KBM-7 (cell line): ENCODE data around the gene GLTP.
"Not testable (repeated sequence)": the region's sequence is repeated elsewhere in the genome, so short reads cannot be mapped to it uniquely, and the experiment has no call there.

Source experiments
- DNase-seq: peaks from one replicate; pipeline ENCODE4 v3.0.0-alpha.2; 2015
- in situ Hi-C: fragments of 300-500 bp; cut with MboI; formaldehyde crosslinking; loops from 2 replicates; pipeline ENCODE4 v1.14.3; 2020; ENCODE audit warnings: low sequenced_read_pairs, low pct_unique_long_range_greater_than_20kb, mixed read lengths

Gene GLTP

GRCh38 chr12:109880043-109880931 is at the start of gene GLTP:
TSS of gene GLTP (minus strand) at chr12:109880541. CDS start at chr12:109880374, 167 bp downstream.
- DNase-seq = peak; percentile 82
- in situ Hi-C loops = no loop called here

DNA sequence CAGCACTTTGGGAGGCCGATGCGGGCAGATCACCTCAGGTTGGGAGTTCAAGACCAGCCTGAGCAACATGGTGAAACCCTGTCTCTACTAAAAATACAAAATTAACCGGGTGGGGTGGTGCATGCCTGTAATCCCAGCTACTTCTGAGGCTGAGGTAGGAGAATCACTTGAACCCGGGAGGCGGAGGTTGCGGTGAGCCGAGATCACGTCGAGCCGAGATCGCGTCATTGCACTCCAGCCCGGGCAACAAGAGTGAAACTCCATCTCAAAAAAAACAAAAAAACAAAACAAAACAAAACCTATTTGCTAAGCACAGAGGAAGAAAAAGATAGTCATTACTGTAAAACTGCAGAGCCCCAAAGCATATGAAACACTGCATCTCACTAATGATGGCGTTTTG is 49.0 kb upstream of the GLTP start:
- DNase-seq, in situ Hi-C loops: not testable (repeated sequence)

DNA sequence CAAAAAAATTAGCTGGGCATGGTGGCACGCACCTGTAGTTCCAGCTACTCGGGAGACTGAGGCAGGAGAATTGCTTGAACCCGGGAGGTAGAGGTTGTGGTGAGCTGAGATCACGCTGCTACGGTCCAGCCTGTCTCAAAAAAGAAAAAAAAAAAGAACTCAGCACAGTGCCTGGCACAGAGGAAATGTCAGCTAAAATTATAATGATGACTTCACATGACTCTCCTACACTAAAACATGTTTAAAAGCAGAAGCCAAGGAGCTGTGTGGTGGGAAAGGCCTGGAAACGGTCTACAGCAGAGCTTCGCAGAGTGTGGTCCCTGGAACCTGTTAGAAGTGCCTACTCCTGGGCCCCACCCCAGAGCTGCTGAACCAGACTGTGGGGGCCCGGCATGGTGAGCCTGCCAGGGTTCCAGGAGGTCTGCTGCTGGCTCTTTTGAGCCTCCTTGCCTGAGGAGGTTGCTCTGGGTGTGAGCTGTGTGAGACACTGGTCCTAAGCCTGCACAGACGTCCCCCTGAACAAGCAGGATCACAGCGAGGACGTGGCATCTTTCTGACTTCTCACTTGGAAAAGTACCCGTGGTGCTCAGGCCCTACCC is 47.8 kb upstream of the GLTP start:
- DNase-seq = no peak
- in situ Hi-C loops = no loop called here

GRCh38 chr12:109927622-109928021 is 47.3 kb upstream of the GLTP start:
- peak; percentile 38 for DNase-seq
- in situ Hi-C loops = no loop called here

GRCh38 chr12:109926488-109927210 is 46.3 kb upstream of the GLTP start:
- in situ Hi-C loops = no loop called here
- no peak for DNase-seq

GRCh38 chr12:109926016-109926415 is 45.7 kb upstream of the GLTP start:
- in situ Hi-C loops = no loop called here
- DNase-seq = no peak

GRCh38 chr12:109925185-109925840 is 45.0 kb upstream of the GLTP start:
- in situ Hi-C loops = no loop called here
- no peak for DNase-seq

- DNase-seq = no peak
- in situ Hi-C loops = no loop called here
Measured at GRCh38 chr12:109923481-109924245, 43.3 kb upstream of the GLTP start.

GRCh38 chr12:109923038-109923437 is 42.7 kb upstream of the GLTP start:
- in situ Hi-C loops = no loop called here
- no peak for DNase-seq

DNA sequence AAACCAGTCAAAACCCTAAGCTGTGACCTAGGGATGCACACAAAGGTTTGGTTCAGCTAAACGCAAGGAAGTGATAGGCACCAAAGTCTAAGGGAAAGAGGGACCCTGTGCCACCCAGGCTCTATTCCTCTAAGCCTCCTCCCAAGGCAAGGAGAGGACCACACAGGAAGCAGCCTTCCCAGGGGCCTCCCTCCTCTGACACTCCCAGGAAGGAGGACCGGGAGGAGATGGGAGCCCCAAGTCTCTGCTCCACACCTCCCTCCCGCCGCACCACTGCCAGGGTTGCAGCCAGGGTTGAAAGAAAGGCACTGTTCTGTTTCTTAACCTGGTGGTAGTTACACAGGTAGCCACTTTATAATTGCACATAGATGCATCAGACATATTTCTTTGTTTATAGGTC is 41.6 kb upstream of the GLTP start:
- no peak for DNase-seq
- in situ Hi-C loops = no loop called here

DNA sequence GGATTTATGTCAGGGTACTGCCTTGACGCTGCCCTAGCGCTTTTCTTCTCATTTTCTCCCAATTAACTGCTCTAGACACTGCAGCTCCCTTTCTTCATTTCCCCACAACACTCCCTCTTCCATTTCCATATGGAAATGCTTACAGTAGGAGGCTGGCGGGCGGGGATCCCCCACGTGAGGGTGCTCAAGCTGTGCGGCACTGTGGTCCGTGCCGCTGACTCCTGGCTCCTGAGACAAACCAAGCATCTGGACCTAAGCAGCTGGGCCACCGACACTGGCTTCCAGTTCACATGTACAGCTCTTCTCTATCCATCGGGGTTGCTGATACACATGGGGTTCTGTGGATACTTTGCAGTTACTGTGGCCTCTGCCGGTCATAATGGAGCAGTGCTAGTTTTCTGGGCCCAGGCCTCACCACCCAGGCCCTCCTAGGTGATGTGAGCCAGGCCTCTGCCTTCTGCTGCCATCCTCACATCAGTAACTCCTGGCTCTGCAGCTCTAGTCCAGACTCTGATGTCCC is 40.0 kb upstream of the GLTP start:
- DNase-seq = no peak
- in situ Hi-C loops = no loop called here

- in situ Hi-C loops = no loop called here
- DNase-seq = no peak
Measured at GRCh38 chr12:109919456-109919855, 39.1 kb upstream of the GLTP start.

DNA sequence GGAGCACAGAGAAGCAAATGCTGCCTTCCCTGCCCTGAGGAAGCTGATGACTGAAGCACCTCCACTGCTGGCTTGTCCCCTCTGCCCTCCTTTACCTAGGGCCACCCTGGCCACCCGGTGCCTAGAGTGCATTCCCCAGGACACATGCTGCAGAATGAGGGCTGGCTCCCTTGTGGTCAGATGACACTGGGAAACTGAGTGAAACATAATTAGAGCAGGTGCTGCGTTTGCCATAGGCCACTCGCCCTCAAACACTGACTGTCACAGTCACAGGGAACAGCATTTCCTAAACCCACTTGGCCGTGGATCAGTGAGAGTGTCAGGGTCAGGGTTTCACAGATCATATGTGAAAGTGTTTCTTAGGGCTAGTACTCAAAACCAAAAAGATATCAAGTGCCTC is 35.7 kb upstream of the GLTP start:
- in situ Hi-C loops = no loop called here
- DNase-seq = no peak

DNA sequence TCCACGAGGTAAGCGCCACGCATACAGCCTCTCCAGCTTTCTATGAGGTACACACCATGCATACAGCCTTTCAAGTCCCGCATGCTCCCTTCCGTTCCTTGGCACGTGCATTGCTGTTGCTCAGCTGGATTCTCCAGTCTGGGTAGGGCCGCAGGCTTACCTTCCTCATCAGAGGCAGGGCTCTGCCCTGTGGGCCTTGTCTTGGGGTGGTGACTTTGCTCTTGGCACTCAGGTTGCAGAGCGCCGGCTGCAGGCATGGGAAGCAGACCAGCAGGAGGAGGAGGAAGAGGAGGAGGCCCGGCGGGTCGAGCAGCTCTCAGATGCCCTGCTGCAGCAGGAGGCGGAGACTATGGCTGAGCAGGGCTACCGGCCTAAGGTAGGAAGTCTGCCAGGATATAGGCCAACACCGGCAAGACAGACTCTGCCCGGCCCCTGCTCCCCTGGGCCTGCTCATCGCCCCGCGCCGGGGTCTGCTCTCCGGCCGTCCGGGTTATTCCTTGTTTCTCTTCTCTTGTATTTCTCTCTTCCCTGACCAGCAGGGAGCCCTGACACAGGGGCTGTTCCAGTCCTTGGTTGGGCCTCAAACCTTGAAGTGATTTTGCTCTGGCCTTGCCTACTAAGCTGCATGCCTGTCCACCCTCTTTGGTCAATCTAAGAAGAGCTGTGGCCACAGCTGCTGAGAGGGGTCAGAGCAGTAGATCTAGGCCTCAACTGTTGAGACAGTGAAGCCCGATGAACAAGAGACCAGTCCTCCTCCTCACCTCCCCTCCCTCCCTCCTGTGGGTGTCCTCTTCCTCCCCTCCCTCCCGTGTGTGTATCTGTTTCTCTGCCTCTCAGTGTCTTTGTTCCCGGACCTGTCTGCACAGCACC is 35.1 kb upstream of the GLTP start:
- no peak for DNase-seq
- in situ Hi-C loops = no loop called here

DNA sequence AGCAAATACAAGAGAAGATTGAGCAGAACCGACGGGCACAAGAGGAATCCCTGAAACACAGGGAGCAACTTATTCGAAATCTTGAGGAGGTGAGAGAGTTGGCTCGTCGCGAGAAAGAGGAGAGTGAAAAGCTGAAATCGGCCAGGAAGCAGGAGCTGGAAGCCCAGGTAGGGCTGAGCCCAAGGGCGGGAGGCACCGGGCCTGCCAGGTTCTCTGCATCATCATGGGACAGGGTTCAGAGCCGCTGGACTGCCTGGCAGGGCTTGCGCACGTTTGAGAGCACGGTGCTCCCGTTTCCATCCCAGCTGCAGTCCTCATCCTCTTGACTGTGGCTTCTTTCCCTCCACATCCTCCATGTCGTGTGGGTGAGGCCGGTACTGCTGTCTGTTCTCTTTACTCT is 34.1 kb upstream of the GLTP start:
- no peak for DNase-seq
- in situ Hi-C loops = no loop called here

DNA sequence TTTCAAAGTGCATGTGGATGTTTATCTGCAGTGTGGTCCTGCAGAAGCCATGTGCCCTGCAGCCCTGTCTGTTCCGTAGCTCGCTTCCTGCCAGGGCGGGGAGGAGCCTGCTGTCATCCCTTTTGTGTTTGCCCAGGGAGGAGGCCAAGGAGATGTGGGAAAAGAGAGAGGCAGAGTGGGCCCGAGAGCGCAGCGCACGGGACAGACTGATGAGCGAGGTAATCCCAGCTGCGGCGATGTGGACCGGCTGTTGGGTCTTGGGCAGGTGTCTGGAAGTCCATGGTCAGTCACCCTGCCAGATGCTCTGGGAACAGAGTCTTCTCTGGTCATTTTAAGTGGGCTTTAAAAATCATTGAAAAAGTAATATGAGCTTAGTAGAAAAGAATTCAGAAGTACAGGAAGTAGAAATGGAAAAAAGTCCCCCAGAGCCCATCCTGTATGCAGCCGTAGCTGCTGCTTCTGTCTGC is 32.5 kb upstream of the GLTP start:
- DNase-seq = no peak
- in situ Hi-C loops = no loop called here

DNA sequence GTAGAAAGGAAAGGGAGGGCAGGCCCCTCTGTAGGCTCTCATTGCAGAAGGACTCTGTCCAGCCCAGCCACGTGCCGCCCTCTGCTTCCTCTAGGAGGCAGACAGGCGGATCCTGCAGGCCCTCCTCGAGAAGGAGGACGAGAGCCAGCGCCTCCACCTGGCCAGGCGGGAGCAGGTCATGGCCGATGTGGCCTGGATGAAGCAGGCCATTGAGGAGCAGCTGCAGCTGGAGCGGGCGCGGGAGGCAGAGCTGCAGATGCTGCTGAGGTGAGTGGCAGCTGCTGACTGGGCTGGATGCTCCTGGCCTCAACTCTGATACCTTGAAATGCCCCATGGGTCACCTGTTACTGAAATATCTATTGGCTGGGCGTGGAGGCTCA is 30.6 kb upstream of the GLTP start:
- peak; percentile 57 for DNase-seq
- in situ Hi-C loops = no loop called here
